Transverse colon (tissue), 4 donors: ENCODE data around the gene MAMSTR. TPM values are rescaled to one million over a fixed set of nuclear protein-coding genes. Genes with fewer than 3 reads are reported as not detected.

Experiments
- DNase-seq: peaks from one replicate; pipeline ENCODE4 v3.0.0-alpha.2; 2019
- H3K27ac ChIP-seq, 4 donors: fragments of 200-600 bp; sonication (generic); 2 replicates each; pipeline ENCODE4 v1.5.1; 2016 to 2018; ENCODE audit warnings: inconsistent platforms in 4 of 4
- H3K27me3 ChIP-seq: fragments of 200-600 bp; sonication (generic); 2 replicates; pipeline ENCODE4 v1.5.1; 2017; ENCODE audit warnings: inconsistent platforms
- H3K36me3 ChIP-seq, 4 donors: fragments of 200-600 bp; sonication (generic); 2 replicates each; pipeline ENCODE4 v1.5.1; 2017 to 2019; ENCODE audit warnings: inconsistent platforms in 4 of 4
- H3K4me1 ChIP-seq, 4 donors: fragments of 200-600 bp; sonication (generic); 2 replicates each; pipeline ENCODE4 v1.5.1; 2017 to 2020; ENCODE audit warnings: inconsistent platforms in 4 of 4
- H3K4me3 ChIP-seq, 4 donors: fragments of 200-600 bp; sonication (generic); 1 replicate in 1 of 4; 2 replicates in 3 of 4; pipeline versions ENCODE4 v1.5.1 to v1.6.1; 2017 to 2019; ENCODE audit warnings: inconsistent platforms in 4 of 4
- H3K9me3 ChIP-seq, 2 donors: fragments of 200-600 bp; sonication (generic); 2 replicates each; pipeline ENCODE4 v1.5.1; 2017 to 2019; ENCODE audit warnings: inconsistent platforms in 2 of 2
- EP300 ChIP-seq: sonication (generic); formaldehyde crosslinking; IDR thresholded peaks from one replicate; pipeline ENCODE4 v1.6.1; 2017; ENCODE audit warnings: antibody characterized with exemption, low read depth
- POLR2A ChIP-seq: fragments of 450-650 bp; IDR thresholded peaks from one replicate; pipeline ENCODE4 v1.6.1; 2016; ENCODE audit warnings: antibody characterized with exemption, mild to moderate bottlenecking, moderate library complexity
- POLR2AphosphoS5 ChIP-seq, 3 donors: sonication (generic); formaldehyde crosslinking; IDR thresholded peaks; one replicate each; pipeline ENCODE4 v1.6.1; 2016; ENCODE audit warnings: antibody characterized with exemption in 3 of 3
- WGBS, 2 donors: methylation state at CpG; one replicate each; pipeline ENCODE4 v1.1.5; 2018; ENCODE audit warnings: low coverage in 1 of 2; 5-methylcytosine and 5-hydroxymethylcytosine counted together
- in situ Hi-C, 4 donors: fragments of 200-750 bp; cut with MboI; loops; one replicate each; pipeline versions ENCODE4 v1.15.0 to v1.15.1; 2017; ENCODE audit warnings: low sequenced_read_pairs in 3 of 4, low pct_ligation_motif_present in 1 of 4, low pct_unique_long_range_greater_than_20kb in 1 of 4
- intact Hi-C: fragments of 100-400 bp; cut with DNase I; formaldehyde crosslinking; loops from one replicate; pipeline ENCODE4 v1.15.1; 2023; ENCODE audit warnings: low total_unique reads
- total RNA-seq, 4 donors: library from RNA; depleted of rRNA; stranded (reverse); fragments of >200 nt; gene quantifications; one replicate each; pipeline ENCODE4 v1.1.0, GENCODE V29; 2016
- TF ChIP-seq, protein P1 (sequence below), 5 experiments: fragments of 200-600 bp in 3 of 5; fragments of 450-650 bp in 2 of 5; sonication (generic) in 3 of 5; IDR thresholded peaks; 1 replicate in 2 of 5; 2 replicates in 3 of 5; pipeline ENCODE4 v1.5.1; 2016 to 2017; ENCODE audit warnings: antibody characterized with exemption in 5 of 5, inconsistent platforms in 3 of 5, mild to moderate bottlenecking in 2 of 5, moderate library complexity in 1 of 5

Gene MAMSTR
- total RNA-seq, 4 donors from 2014 or later, result 0.55 to 2.2 (median 1.6) TPM; not detected in 1

DNA sequence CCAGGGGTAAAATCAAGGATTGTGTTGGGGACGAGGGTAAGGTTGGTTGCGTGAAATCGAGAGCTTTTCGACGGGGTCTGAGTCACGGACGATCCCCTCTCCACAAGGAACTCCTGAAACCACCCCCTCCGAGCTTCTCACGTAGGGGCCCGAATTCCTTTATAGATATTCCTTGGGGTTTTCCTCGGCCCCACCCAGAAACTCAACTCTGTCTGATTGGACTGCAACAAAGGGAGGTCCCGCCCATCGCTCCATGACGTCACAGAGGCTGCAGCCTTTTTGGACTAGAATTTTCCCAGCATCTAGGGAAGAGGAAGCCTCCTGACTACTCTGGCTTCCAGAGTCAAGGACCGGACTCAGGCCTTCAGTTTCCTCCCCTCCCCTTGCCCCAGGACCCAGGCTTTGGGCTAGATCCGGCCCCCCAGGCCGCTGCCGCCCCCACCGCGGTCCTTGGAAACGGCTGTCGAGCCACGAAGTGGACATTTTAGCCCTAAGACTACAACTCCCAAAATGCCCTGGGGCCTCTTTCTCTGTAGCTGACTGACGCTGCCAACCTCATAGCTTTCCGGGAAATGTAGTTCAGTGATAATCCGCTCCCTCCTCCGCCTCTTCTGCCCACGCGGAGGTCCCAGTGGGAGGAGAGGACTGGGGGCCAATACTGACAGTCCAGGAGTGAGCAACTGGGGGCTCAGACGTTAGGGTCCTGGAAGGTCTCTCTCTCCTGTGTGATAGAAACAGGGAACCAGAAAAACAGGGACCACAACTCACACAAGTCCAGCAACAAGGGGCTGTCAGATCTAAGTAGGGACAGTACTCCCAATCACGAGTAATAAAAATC, 27.4 kb upstream of the MAMSTR start, which contains the start of gene IZUMO1:
IZUMO1 (minus strand) TSS at position 172 of the 838 bp plus-strand sequence. CDS start 1,050 bp downstream, outside the sequence.
- in situ Hi-C loops, result loop anchor here in 1 of 4 donors (10.0 kb wide), 1 partner anchor 102 kb away; the partner anchor contains the start of gene CA11
- H3K9me3 ChIP-seq, result no peaks in the 10 kb centered on the region
- peak within 1 kb of the TSS in 2 of 4 donors; percentile 15 to 41 for H3K4me3 ChIP-seq
- no peaks in the 10 kb centered on the region for H3K36me3 ChIP-seq
- WGBS, 2 donors, result 5 to 16% methylated on average over 8 to 31 of the region's 31 CpGs
- DNase-seq, result peak; percentile 57
- no peak for TF ChIP-seq POLR2AphosphoS5 (IDR thresholded peaks at IDR 0.05)
- TF ChIP-seq, protein P1, sequence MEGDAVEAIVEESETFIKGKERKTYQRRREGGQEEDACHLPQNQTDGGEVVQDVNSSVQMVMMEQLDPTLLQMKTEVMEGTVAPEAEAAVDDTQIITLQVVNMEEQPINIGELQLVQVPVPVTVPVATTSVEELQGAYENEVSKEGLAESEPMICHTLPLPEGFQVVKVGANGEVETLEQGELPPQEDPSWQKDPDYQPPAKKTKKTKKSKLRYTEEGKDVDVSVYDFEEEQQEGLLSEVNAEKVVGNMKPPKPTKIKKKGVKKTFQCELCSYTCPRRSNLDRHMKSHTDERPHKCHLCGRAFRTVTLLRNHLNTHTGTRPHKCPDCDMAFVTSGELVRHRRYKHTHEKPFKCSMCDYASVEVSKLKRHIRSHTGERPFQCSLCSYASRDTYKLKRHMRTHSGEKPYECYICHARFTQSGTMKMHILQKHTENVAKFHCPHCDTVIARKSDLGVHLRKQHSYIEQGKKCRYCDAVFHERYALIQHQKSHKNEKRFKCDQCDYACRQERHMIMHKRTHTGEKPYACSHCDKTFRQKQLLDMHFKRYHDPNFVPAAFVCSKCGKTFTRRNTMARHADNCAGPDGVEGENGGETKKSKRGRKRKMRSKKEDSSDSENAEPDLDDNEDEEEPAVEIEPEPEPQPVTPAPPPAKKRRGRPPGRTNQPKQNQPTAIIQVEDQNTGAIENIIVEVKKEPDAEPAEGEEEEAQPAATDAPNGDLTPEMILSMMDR (IDR thresholded peaks at IDR 0.05), result no peak
- TF ChIP-seq EP300, result no peak
- H3K27ac ChIP-seq, result peak within 1 kb of the TSS in 3 of 4 donors; percentile 42 to 70 (median 59)
- H3K27me3 ChIP-seq, result peaks cover 47% of the 10 kb centered on the region
- intact Hi-C loops, result loop anchor here (10.0 kb wide), 1 partner anchor 72 kb away; the partner anchor contains the start of gene NTN5
- H3K4me1 ChIP-seq, result peaks cover 0 to 7% (median under 1%) of the 10 kb centered on the region in 4 donors

DNA sequence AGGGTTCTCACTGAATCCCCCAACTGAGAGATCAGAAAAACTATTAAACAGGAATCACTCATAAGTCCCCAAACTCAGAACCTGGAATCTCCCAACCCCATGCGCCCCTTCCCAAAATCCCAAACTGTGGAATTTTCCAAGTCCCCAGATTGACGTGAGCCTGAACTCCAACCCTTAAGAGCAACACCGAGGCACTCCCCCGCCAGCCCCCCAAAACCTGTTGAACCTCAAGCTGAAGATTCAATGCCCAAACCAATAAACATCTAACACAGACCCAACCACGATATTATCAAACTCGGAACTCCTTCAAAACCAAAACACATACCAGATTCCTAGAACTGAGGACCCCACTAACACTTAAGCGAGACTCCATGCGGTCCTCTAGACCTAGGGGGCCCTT, 26.6 kb upstream of the MAMSTR start:
- TF ChIP-seq, protein P1 (IDR thresholded peaks at IDR 0.05), result no peak
- TF ChIP-seq EP300 (no peak), POLR2A (no peak), POLR2AphosphoS5 (IDR thresholded peaks at IDR 0.05) (no peak)
- no peak overlapping the region for H3K4me3 ChIP-seq

DNA sequence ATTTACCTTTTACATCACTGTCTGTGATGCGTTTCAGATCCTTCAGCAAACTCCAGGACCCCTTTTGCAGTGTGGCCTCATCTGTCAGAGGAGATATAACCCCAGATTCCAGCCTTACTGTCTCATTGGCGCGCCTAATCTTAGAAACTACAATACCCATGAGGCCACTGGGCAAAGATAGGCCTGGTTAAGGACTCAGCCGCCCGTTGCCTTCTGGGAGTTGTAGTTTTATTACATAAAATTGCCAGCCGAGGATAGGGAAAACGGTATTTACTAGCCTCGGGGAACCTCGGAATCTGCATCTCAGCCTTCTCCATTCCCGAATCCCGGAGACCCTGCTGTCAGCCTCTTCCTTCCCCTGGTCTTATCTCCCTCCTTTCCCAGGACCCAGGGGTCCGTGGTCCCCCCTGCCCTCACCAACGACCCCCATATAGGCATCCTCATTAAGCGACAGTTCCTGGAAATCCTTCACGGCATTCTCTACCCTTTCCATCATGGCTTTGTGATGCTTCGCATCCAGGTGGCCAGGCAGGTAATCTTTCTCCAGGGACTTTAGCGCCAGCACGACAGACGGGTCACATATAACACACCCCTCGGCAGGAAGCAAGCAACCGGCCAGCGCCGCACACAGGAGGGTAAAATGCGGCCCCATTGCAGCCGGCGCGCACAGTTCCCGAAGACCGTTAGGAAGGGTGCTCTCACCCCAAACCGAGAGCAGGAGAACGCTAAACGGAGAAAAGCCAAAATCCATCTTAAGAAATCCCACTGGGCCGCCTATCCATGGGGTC, 25.9 kb upstream of the MAMSTR start:
- peaks cover 0 to 19% (median 0%) of the 10 kb centered on the region in 4 donors for H3K4me1 ChIP-seq
- TF ChIP-seq, protein P1 (IDR thresholded peaks at IDR 0.05), result no peak
- TF ChIP-seq POLR2A, result no peak
- peaks cover 32% of the 10 kb centered on the region for H3K27me3 ChIP-seq
- no peaks in the 10 kb centered on the region for H3K36me3 ChIP-seq
- H3K4me3 ChIP-seq, result no peak overlapping the region
- WGBS, 2 donors, result 20 to 34% methylated on average over 6 to 33 of the region's 33 CpGs
- in situ Hi-C loops (loop anchor here in 1 of 4 donors (10.0 kb wide), 1 partner anchor 101 kb away; the partner anchor contains the start of gene CA11), intact Hi-C loops (loop anchor here (10.0 kb wide), 1 partner anchor 71 kb away; the partner anchor contains the start of gene NTN5)
- peak; percentile 47 for DNase-seq
- H3K27ac ChIP-seq, result no peak overlapping the region
- no peaks in the 10 kb centered on the region for H3K9me3 ChIP-seq

More for the DNA sequence above, 26.6 kb upstream of the MAMSTR start:
- peaks cover 38% of the 10 kb centered on the region for H3K27me3 ChIP-seq
- peak overlapping the region in 2 of 4 donors; percentile 59 to 70 for H3K27ac ChIP-seq
- H3K9me3 ChIP-seq, result no peaks in the 10 kb centered on the region
- WGBS, 2 donors, result 70% methylated on average over 8 of the region's 8 CpGs; no CpG with 5 or more reads in 1 of the 2 donors
- DNase-seq, result no peak
- in situ Hi-C loops (loop anchor here in 1 of 4 donors (10.0 kb wide), 1 partner anchor 101 kb away; the partner anchor contains the start of gene CA11), intact Hi-C loops (loop anchor here (10.0 kb wide), 1 partner anchor 71 kb away; the partner anchor contains the start of gene NTN5)
- H3K4me1 ChIP-seq, result peaks cover 0 to 11% (median 0%) of the 10 kb centered on the region in 4 donors
- no peaks in the 10 kb centered on the region for H3K36me3 ChIP-seq
